ENCODE data around the gene TMEM151B. TPM values are rescaled to one million over a fixed set of nuclear protein-coding genes. Genes with fewer than 3 reads are reported as not detected.
A peak's percentile ranks its signal among the peaks of the same experiment; 100 is the strongest.

The TMEM151B gene
- total RNA-seq, 1 experiment from 2014 or later: 9.9 TPM

DNA sequence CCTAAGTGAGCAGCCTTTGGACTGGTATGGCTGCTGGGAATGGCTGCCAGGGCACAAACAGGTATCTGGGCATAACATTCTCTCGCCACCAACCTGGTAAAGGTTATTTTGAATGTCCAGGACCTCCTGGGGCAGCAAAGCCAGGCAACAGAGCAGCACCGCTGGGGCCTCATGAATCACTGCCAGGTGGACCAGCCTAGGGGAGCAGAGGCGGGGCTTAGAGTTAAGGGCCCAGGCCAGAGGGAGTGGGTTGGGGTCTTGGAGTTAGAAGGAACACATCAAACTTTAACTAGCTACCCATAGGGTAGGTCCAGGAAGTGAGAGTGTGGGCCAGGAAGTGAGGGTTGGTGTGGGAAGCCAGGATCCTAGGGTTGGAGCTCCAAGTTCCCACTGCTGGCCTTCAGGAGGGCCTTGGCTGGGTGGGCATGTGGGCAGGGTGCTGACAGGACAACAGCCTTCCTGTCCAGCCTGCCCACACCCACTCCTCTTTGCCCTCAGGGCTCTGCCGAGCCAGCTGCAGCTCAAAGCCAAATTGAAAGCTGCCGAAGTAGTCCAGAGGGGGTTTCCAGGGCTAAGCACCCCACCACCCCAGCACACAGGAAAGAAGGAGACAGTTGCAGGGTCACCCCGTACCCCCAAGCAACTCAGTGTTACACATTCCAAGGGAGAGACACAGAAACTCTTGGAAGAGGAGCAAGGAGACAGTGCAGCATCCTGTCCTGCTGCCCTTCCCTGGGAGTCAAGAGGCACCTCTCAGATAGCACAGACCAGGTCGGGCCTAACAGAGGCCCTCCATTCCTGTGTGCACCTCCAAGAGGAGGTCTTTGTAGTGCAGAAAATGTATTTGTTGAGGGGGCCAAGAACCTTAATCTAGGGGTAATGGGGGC is 7.5 kb upstream of the TMEM151B start:
- CTCF ChIA-PET: no interaction called here
- POLR2A ChIA-PET (ENCODE audit: low non-redundant PET): no interaction called here
- H3K36me3 ChIP-seq (ENCODE audit: insufficient read depth, low read length, poor library complexity, severe bottlenecking): peaks cover 2% of the 10 kb centered on the region
- H3K4me1 ChIP-seq (ENCODE audit: insufficient read depth, low read length, poor library complexity, severe bottlenecking): peaks cover 17% of the 10 kb centered on the region
- H3K27ac ChIP-seq (ENCODE audit: low read depth, low read length, poor library complexity, severe bottlenecking): no peak overlapping the region
- DNase-seq (ENCODE audit: low spot score): no peak
- intact Hi-C loops (cut with micrococcal nuclease; ENCODE audit: unreplicated experiment): no loop called here
- no peak overlapping the region for H3K4me3 ChIP-seq (ENCODE audit: low read depth, low read length, poor library complexity, severe bottlenecking)
- BruUV-seq (replicated peaks): no TSS peak
- H3K9me3 ChIP-seq (ENCODE audit: low read depth, low read length, poor library complexity, severe bottlenecking): no peaks in the 10 kb centered on the region
- TF ChIP-seq EZH2 (IDR thresholded peaks at IDR 0.05; ENCODE audit: borderline replicate concordance, low read depth, low read length, poor library complexity, severe bottlenecking): no peak
- TF ChIP-seq, protein P1, sequence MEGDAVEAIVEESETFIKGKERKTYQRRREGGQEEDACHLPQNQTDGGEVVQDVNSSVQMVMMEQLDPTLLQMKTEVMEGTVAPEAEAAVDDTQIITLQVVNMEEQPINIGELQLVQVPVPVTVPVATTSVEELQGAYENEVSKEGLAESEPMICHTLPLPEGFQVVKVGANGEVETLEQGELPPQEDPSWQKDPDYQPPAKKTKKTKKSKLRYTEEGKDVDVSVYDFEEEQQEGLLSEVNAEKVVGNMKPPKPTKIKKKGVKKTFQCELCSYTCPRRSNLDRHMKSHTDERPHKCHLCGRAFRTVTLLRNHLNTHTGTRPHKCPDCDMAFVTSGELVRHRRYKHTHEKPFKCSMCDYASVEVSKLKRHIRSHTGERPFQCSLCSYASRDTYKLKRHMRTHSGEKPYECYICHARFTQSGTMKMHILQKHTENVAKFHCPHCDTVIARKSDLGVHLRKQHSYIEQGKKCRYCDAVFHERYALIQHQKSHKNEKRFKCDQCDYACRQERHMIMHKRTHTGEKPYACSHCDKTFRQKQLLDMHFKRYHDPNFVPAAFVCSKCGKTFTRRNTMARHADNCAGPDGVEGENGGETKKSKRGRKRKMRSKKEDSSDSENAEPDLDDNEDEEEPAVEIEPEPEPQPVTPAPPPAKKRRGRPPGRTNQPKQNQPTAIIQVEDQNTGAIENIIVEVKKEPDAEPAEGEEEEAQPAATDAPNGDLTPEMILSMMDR (conservative IDR thresholded peaks at IDR 0.05; ENCODE audit: low read depth, low read length): no peak
- H3K27me3 ChIP-seq (replicated peaks; ENCODE audit: insufficient read depth, low read depth, low read length, poor library complexity): no peaks in the 10 kb centered on the region

DNA sequence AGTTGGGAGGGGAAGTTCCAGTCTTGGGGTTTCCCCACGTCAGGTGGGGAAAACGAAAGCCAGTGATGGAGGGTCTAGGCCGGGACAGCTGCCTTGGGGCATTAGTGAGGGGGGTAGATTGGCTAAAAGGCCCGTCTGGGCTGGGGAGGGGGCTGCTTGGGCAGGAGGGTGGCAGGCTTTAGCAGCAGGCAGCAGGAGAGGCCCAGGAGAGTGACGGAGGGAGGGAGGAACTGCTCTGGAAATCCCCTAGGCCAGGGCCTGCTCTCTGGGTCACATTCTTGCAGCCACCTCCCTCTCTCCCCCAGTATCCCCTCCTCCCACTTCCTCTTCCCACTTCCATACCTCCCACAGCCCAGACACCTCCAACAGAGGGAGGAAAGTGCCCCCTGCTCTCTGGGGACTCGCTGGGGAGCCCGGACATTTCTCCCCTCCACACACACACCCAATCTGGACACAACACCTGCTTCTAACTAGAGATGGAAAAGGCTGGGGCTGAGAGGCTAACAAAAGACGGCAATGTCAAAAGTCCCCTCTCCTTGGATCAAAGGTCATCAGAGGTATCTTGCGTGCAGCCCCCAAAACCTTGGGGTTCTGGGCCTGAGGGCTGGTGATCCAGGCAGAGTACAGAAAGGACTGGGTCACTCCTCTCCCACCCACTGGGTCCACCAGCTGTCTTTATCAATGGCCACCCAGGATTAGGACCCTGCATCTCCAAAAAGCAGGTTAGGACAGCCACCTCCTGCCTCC is 6.7 kb upstream of the TMEM151B start:
- POLR2A ChIA-PET (ENCODE audit: low non-redundant PET): no interaction called here
- intact Hi-C loops (cut with micrococcal nuclease; ENCODE audit: unreplicated experiment): no loop called here
- DNase-seq (ENCODE audit: low spot score): no peak
- TF ChIP-seq, protein P1 (conservative IDR thresholded peaks at IDR 0.05; ENCODE audit: low read depth, low read length): no peak
- TF ChIP-seq EZH2 (IDR thresholded peaks at IDR 0.05; ENCODE audit: borderline replicate concordance, low read depth, low read length, poor library complexity, severe bottlenecking): no peak
- Histone ChIP-seq H3K36me3 (ENCODE audit: insufficient read depth, low read length, poor library complexity, severe bottlenecking) (peaks cover 2% of the 10 kb centered on the region), H3K4me3 (ENCODE audit: low read depth, low read length, poor library complexity, severe bottlenecking) (no peak overlapping the region), H3K27me3 (replicated peaks; ENCODE audit: insufficient read depth, low read depth, low read length, poor library complexity) (no peaks in the 10 kb centered on the region), H3K27ac (ENCODE audit: low read depth, low read length, poor library complexity, severe bottlenecking) (no peak overlapping the region), H3K4me1 (ENCODE audit: insufficient read depth, low read length, poor library complexity, severe bottlenecking) (peaks cover 20% of the 10 kb centered on the region), H3K9me3 (ENCODE audit: low read depth, low read length, poor library complexity, severe bottlenecking) (no peaks in the 10 kb centered on the region)
- CTCF ChIA-PET: no interaction called here
- no TSS peak for BruUV-seq (replicated peaks)

DNA sequence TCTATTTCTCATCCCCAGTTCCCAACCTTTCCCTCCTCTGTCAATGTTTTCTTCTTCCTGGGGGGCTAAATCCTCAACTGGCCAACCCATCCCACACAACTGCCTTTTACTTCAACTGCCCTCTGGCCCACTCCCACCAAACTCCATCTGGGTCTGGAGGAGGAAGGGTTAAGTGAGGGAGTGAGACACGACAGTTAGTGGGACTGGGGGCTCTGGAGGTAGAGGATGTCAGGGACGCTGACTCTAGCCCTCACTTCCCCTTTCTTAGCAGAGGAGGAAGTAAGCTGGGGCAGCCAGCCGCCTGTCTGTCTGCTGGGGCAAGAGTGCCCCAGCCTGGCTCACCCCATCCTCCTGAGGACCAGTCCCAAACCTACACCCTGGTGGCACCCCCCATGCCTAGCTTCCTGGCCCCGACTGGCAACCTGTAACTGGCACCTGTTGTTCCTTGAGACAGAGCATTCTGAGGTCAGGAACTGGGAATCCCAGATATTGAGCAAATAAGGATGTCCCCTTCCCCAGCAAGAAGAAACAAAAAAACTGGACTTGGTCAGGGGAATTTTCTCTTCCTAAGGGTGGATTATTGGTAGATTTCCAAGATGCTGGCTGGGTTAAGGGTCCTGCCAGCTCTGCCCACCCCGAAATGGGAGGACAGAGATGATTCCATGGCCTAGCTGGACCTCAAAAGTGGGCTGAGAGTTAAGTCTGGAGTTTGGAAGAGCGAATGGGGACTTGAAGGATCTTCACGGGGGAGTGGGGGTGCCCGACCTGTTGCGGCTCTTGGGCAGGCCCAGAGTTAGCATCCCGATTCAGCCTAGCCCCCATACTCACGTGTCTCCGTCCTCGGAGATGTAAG is 5.9 kb upstream of the TMEM151B start:
- TSS peak; percentile 58 for BruUV-seq (replicated peaks)
- ChIA-PET POLR2A (ENCODE audit: low non-redundant PET) (no interaction called here), CTCF (interaction anchor here (0.7 kb wide), 1 partner anchor 168 kb away, joined by 7 read pairs; no protein-coding TSS in a partner anchor)
- intact Hi-C loops (cut with micrococcal nuclease; ENCODE audit: unreplicated experiment): loop anchor here (5.0 kb wide), 1 partner anchor 193 kb away; no protein-coding TSS in a partner anchor
- H3K9me3 ChIP-seq (ENCODE audit: low read depth, low read length, poor library complexity, severe bottlenecking): no peaks in the 10 kb centered on the region
- H3K27me3 ChIP-seq (replicated peaks; ENCODE audit: insufficient read depth, low read depth, low read length, poor library complexity): no peaks in the 10 kb centered on the region
- peaks cover 2% of the 10 kb centered on the region for H3K36me3 ChIP-seq (ENCODE audit: insufficient read depth, low read length, poor library complexity, severe bottlenecking)
- H3K4me3 ChIP-seq (ENCODE audit: low read depth, low read length, poor library complexity, severe bottlenecking): peak overlapping the region; percentile 94
- TF ChIP-seq, protein P1 (conservative IDR thresholded peaks at IDR 0.05; ENCODE audit: low read depth, low read length): no peak
- no peak for TF ChIP-seq EZH2 (IDR thresholded peaks at IDR 0.05; ENCODE audit: borderline replicate concordance, low read depth, low read length, poor library complexity, severe bottlenecking)
- DNase-seq (ENCODE audit: low spot score): no peak
- H3K4me1 ChIP-seq (ENCODE audit: insufficient read depth, low read length, poor library complexity, severe bottlenecking): peaks cover 20% of the 10 kb centered on the region
- H3K27ac ChIP-seq (ENCODE audit: low read depth, low read length, poor library complexity, severe bottlenecking): peak overlapping the region; percentile 79
